ENCODE results near the gene ZNF33B. TPM values are rescaled to one million over a fixed set of nuclear protein-coding genes. Genes with fewer than 3 reads are reported as not detected.

The ZNF33B gene
- total and polyA plus RNA-seq, 9 of the 15 experiments (the other 6 are each of a cell fraction or from before 2014, with no cell fraction given), result 6.9 to 23.9 (median 15.4) TPM

GRCh38 chr10:42645516-42645915, 7.1 kb upstream of the ZNF33B start (continued):
- TF ChIP-seq ZNF592 (IDR thresholded peaks at IDR 0.05) (0 out of 2 replicates have a peak, but pooled peaks have one; percentile 19), ZNF175 (CRISPR knock-in tag; IDR thresholded peaks at IDR 0.05; ENCODE audit: low read depth) (0 out of 2 replicates have a peak, but pooled peaks have one; percentile 7), XRCC3 (IDR thresholded peaks at IDR 0.05) (no peak), ZKSCAN3 (CRISPR knock-in tag; IDR thresholded peaks at IDR 0.05) (no peak), GATAD2B (IDR thresholded peaks at IDR 0.05; ENCODE audit: borderline replicate concordance) (no peak), PHB (CRISPR knock-in tag; IDR thresholded peaks at IDR 0.05) (no peak), ZBTB33 (CRISPR knock-in tag; IDR thresholded peaks at IDR 0.05) (0 out of 2 replicates have a peak, but pooled peaks have one; percentile 2)
- TF ChIP-seq, protein P1, sequence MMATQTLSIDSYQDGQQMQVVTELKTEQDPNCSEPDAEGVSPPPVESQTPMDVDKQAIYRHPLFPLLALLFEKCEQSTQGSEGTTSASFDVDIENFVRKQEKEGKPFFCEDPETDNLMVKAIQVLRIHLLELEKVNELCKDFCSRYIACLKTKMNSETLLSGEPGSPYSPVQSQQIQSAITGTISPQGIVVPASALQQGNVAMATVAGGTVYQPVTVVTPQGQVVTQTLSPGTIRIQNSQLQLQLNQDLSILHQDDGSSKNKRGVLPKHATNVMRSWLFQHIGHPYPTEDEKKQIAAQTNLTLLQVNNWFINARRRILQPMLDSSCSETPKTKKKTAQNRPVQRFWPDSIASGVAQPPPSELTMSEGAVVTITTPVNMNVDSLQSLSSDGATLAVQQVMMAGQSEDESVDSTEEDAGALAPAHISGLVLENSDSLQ (IDR thresholded peaks at IDR 0.05), result 0 out of 2 replicates have a peak, but pooled peaks have one; percentile 18
- TF ChIP-seq, protein P2, sequence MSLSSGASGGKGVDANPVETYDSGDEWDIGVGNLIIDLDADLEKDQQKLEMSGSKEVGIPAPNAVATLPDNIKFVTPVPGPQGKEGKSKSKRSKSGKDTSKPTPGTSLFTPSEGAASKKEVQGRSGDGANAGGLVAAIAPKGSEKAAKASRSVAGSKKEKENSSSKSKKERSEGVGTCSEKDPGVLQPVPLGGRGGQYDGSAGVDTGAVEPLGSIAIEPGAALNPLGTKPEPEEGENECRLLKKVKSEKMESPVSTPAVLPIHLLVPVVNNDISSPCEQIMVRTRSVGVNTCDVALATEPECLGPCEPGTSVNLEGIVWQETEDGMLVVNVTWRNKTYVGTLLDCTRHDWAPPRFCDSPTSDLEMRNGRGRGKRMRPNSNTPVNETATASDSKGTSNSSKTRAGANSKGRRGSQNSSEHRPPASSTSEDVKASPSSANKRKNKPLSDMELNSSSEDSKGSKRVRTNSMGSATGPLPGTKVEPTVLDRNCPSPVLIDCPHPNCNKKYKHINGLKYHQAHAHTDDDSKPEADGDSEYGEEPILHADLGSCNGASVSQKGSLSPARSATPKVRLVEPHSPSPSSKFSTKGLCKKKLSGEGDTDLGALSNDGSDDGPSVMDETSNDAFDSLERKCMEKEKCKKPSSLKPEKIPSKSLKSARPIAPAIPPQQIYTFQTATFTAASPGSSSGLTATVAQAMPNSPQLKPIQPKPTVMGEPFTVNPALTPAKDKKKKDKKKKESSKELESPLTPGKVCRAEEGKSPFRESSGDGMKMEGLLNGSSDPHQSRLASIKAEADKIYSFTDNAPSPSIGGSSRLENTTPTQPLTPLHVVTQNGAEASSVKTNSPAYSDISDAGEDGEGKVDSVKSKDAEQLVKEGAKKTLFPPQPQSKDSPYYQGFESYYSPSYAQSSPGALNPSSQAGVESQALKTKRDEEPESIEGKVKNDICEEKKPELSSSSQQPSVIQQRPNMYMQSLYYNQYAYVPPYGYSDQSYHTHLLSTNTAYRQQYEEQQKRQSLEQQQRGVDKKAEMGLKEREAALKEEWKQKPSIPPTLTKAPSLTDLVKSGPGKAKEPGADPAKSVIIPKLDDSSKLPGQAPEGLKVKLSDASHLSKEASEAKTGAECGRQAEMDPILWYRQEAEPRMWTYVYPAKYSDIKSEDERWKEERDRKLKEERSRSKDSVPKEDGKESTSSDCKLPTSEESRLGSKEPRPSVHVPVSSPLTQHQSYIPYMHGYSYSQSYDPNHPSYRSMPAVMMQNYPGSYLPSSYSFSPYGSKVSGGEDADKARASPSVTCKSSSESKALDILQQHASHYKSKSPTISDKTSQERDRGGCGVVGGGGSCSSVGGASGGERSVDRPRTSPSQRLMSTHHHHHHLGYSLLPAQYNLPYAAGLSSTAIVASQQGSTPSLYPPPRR (CRISPR knock-in tag; IDR thresholded peaks at IDR 0.05; ENCODE audit: borderline replicate concordance), result no peak
- TF ChIP-seq, protein P3, sequence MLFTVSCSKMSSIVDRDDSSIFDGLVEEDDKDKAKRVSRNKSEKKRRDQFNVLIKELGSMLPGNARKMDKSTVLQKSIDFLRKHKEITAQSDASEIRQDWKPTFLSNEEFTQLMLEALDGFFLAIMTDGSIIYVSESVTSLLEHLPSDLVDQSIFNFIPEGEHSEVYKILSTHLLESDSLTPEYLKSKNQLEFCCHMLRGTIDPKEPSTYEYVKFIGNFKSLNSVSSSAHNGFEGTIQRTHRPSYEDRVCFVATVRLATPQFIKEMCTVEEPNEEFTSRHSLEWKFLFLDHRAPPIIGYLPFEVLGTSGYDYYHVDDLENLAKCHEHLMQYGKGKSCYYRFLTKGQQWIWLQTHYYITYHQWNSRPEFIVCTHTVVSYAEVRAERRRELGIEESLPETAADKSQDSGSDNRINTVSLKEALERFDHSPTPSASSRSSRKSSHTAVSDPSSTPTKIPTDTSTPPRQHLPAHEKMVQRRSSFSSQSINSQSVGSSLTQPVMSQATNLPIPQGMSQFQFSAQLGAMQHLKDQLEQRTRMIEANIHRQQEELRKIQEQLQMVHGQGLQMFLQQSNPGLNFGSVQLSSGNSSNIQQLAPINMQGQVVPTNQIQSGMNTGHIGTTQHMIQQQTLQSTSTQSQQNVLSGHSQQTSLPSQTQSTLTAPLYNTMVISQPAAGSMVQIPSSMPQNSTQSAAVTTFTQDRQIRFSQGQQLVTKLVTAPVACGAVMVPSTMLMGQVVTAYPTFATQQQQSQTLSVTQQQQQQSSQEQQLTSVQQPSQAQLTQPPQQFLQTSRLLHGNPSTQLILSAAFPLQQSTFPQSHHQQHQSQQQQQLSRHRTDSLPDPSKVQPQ (CRISPR knock-in tag; IDR thresholded peaks at IDR 0.05; ENCODE audit: borderline replicate concordance), result no peak
- TF ChIP-seq, protein P4, sequence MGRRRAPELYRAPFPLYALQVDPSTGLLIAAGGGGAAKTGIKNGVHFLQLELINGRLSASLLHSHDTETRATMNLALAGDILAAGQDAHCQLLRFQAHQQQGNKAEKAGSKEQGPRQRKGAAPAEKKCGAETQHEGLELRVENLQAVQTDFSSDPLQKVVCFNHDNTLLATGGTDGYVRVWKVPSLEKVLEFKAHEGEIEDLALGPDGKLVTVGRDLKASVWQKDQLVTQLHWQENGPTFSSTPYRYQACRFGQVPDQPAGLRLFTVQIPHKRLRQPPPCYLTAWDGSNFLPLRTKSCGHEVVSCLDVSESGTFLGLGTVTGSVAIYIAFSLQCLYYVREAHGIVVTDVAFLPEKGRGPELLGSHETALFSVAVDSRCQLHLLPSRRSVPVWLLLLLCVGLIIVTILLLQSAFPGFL (CRISPR knock-in tag; IDR thresholded peaks at IDR 0.05), result no peak
